Right atrium auricular region (tissue), 2 donors: ENCODE results near the gene DLGAP1. TPM values are rescaled to one million over a fixed set of nuclear protein-coding genes. Genes with fewer than 3 reads are reported as not detected.

Experiments
- DNase-seq: peaks from one replicate; pipeline ENCODE4 v3.0.0-alpha.2; 2019; ENCODE audit warnings: low spot score
- H3K27ac ChIP-seq, 2 donors: fragments of 200-600 bp; sonication (generic); 1 replicate in 1 of 2; 2 replicates in 1 of 2; pipeline ENCODE4 v1.5.1; 2016 to 2019
- H3K27me3 ChIP-seq, 2 donors: fragments of 200-600 bp; sonication (generic); one replicate each; pipeline versions ENCODE4 v1.5.1 to v1.6.0; 2017 to 2019
- H3K36me3 ChIP-seq: fragments of 200-600 bp; sonication (generic); one replicate; pipeline ENCODE4 v1.5.1; 2016
- H3K4me1 ChIP-seq, 2 donors: fragments of 200-600 bp; sonication (generic); one replicate each; pipeline versions ENCODE4 v1.5.1 to v1.6.0; 2017 to 2019
- H3K4me3 ChIP-seq, 2 donors: fragments of 200-600 bp; sonication (generic); 1 replicate in 1 of 2; 2 replicates in 1 of 2; pipeline ENCODE4 v1.5.1; 2017 to 2019; ENCODE audit warnings: mild to moderate bottlenecking in 1 of 2, moderate library complexity in 1 of 2
- H3K9me3 ChIP-seq, 2 donors: fragments of 200-600 bp; sonication (generic); one replicate each; pipeline ENCODE4 v1.5.1; 2019
- CTCF ChIP-seq, 2 donors: fragments of 200-600 bp; sonication (generic); IDR thresholded peaks; one replicate each; pipeline ENCODE4 v1.5.1; 2019; ENCODE audit warnings: antibody characterized with exemption in 2 of 2
- total RNA-seq, 2 donors: library from RNA; depleted of rRNA; stranded (reverse); fragments of >200 nt; gene quantifications; one replicate each; pipeline ENCODE4 v1.1.0, GENCODE V29; 2016

DLGAP1 gene
- total RNA-seq, 2 donors from 2014 or later = 0.56 to 1.1 TPM

- Histone ChIP-seq H3K9me3 (no peaks in the 10 kb centered on the region), H3K4me3 (no peak overlapping the region), H3K4me1 (no peaks in the 10 kb centered on the region), H3K36me3 (no peaks in the 10 kb centered on the region), H3K27me3 (no peaks in the 10 kb centered on the region), H3K27ac (no peak overlapping the region)
- no peak for TF ChIP-seq CTCF (IDR thresholded peaks at IDR 0.05)
- DNase-seq = no peak
Measured at GRCh38 chr18:4238966-4239365, 216.1 kb downstream of the DLGAP1 start.

- DNase-seq = no peak
- TF ChIP-seq CTCF (IDR thresholded peaks at IDR 0.05) = no peak
- no peaks in the 10 kb centered on the region for H3K36me3 ChIP-seq
- H3K27me3 ChIP-seq = no peaks in the 10 kb centered on the region
- no peak overlapping the region for H3K4me3 ChIP-seq
- H3K9me3 ChIP-seq = no peaks in the 10 kb centered on the region
- no peaks in the 10 kb centered on the region for H3K4me1 ChIP-seq
- no peak overlapping the region for H3K27ac ChIP-seq
Measured at GRCh38 chr18:4237664-4238041, 217.5 kb downstream of the DLGAP1 start.

GRCh38 chr18:4236940-4237663 lies 218.0 kb downstream of the DLGAP1 start:
- no peak for DNase-seq
- no peaks in the 10 kb centered on the region for H3K4me1 ChIP-seq
- H3K9me3 ChIP-seq = no peaks in the 10 kb centered on the region
- TF ChIP-seq CTCF (IDR thresholded peaks at IDR 0.05) = no peak
- no peaks in the 10 kb centered on the region for H3K27me3 ChIP-seq
- no peak overlapping the region for H3K27ac ChIP-seq
- H3K36me3 ChIP-seq = no peaks in the 10 kb centered on the region
- H3K4me3 ChIP-seq = no peak overlapping the region

GRCh38 chr18:4233468-4233867 lies 221.6 kb downstream of the DLGAP1 start:
- no peak for TF ChIP-seq CTCF (IDR thresholded peaks at IDR 0.05)
- DNase-seq = no peak
- Histone ChIP-seq H3K9me3 (peaks cover 0 to 4% of the 10 kb centered on the region in 2 donors), H3K27me3 (no peaks in the 10 kb centered on the region), H3K4me3 (no peak overlapping the region), H3K27ac (no peak overlapping the region), H3K36me3 (no peaks in the 10 kb centered on the region), H3K4me1 (no peaks in the 10 kb centered on the region)

- TF ChIP-seq CTCF (IDR thresholded peaks at IDR 0.05) = no peak
- Histone ChIP-seq H3K4me3 (no peak overlapping the region), H3K27me3 (no peaks in the 10 kb centered on the region)
Measured at GRCh38 chr18:4232656-4233055, 222.5 kb downstream of the DLGAP1 start.

GRCh38 chr18:4231260-4231659 lies 223.8 kb downstream of the DLGAP1 start:
- H3K27me3 ChIP-seq = no peaks in the 10 kb centered on the region
- no peak for DNase-seq
- H3K4me3 ChIP-seq = no peak overlapping the region
- no peak for TF ChIP-seq CTCF (IDR thresholded peaks at IDR 0.05)
- no peaks in the 10 kb centered on the region for H3K36me3 ChIP-seq
- peaks cover 0 to 4% of the 10 kb centered on the region in 2 donors for H3K9me3 ChIP-seq
- H3K4me1 ChIP-seq = no peaks in the 10 kb centered on the region
- no peak overlapping the region for H3K27ac ChIP-seq

More at GRCh38 chr18:4232656-4233055, 222.5 kb downstream of the DLGAP1 start:
- DNase-seq = no peak
- Histone ChIP-seq H3K4me1 (no peaks in the 10 kb centered on the region), H3K9me3 (peaks cover 0 to 4% of the 10 kb centered on the region in 2 donors), H3K27ac (no peak overlapping the region), H3K36me3 (no peaks in the 10 kb centered on the region)
